Measurements from ENCODE around the gene EDRF1. TPM values are rescaled to one million over a fixed set of nuclear protein-coding genes. Genes with fewer than 3 reads are reported as not detected.

EDRF1 gene
- total and polyA plus RNA-seq, 2 of the 4 experiments (the other 2 are of a cell fraction) = 17.0 to 24.9 TPM

- Histone ChIP-seq H2AFZ (replicated peaks; ENCODE audit: low read length, poor library complexity) (peak overlapping the region; percentile 37), H3K9me3 (ENCODE audit: control insufficient read depth, insufficient read depth, low read length) (no peaks in the 10 kb centered on the region), H2AK5ac (ENCODE audit: low read depth, low read length) (no peak overlapping the region), H3K4me3 (ENCODE audit: insufficient read depth, low read depth, low read length) (no peak overlapping the region), H3K23ac (ENCODE audit: low read depth, low read length) (no peak overlapping the region), H3K36me3 (ENCODE audit: control insufficient read depth, insufficient read depth, low read length) (no peaks in the 10 kb centered on the region), H3K9ac (ENCODE audit: low read depth, low read length) (no peak overlapping the region), H2BK5ac (ENCODE audit: low read depth, low read length, poor library complexity, severe bottlenecking) (no peak overlapping the region), H4K91ac (ENCODE audit: insufficient read depth, low read depth, low read length) (no peak overlapping the region), H4K20me1 (ENCODE audit: insufficient read depth, low read length) (no peaks in the 10 kb centered on the region), H3K79me1 (ENCODE audit: low read depth in 1 of 2, low read length in 2 of 2) (no peaks in the 10 kb centered on the region), H2AK9ac (replicated peaks; ENCODE audit: low read depth, low read length, poor library complexity) (no peak overlapping the region), H3K9me1 (ENCODE audit: insufficient read depth, low read length) (no peaks in the 10 kb centered on the region), H3K27ac (ENCODE audit: insufficient read depth, low read length) (no peak overlapping the region), H4K8ac (ENCODE audit: low read depth in 2 of 2, low read length in 2 of 2) (no peak overlapping the region), H3K14ac (replicated peaks; ENCODE audit: low read depth, low read length) (no peak overlapping the region), H2BK15ac (ENCODE audit: low read depth, low read length) (no peak overlapping the region), H2BK120ac (ENCODE audit: low read depth, low read length) (no peak overlapping the region), H4K5ac (ENCODE audit: low read depth, low read length) (no peak overlapping the region), H3K27me3 (ENCODE audit: control insufficient read depth, insufficient read depth, low read length) (peaks cover 4% of the 10 kb centered on the region; the same call in 1 of the 2 replicates), H3K4me2 (ENCODE audit: low read depth, low read length) (no peak overlapping the region), H3K56ac (ENCODE audit: extremely low read depth, insufficient read depth, low read length) (no peak overlapping the region), H2BK20ac (ENCODE audit: low read depth, low read length) (no peak overlapping the region), H3K4me1 (ENCODE audit: control insufficient read depth, insufficient read depth, low read length) (peaks cover 3% of the 10 kb centered on the region; the same call in 1 of the 2 replicates), H3K4ac (ENCODE audit: low read depth, low read length) (no peak overlapping the region), H3K18ac (ENCODE audit: low read depth, low read length) (no peak overlapping the region)
- TF ChIP-seq ELK1 (IDR thresholded peaks at IDR 0.05; ENCODE audit: borderline replicate concordance, low read depth, low read length) (no peak), CEBPB (IDR thresholded peaks at IDR 0.05; ENCODE audit: low read depth, low read length) (no peak), USF2 (IDR thresholded peaks at IDR 0.05; ENCODE audit: low read depth, low read length) (no peak), MXI1 (IDR thresholded peaks at IDR 0.05; ENCODE audit: borderline replicate concordance, low read depth, low read length) (no peak), CHD1 (IDR thresholded peaks at IDR 0.05; ENCODE audit: low read depth, low read length) (no peak), FOS (IDR thresholded peaks at IDR 0.05; ENCODE audit: low read depth, low read length) (no peak), NFE2L2 (IDR thresholded peaks at IDR 0.05; ENCODE audit: low read depth, low read length) (no peak)
- in situ Hi-C loops (cut with MboI; ENCODE audit: low sequenced_read_pairs) (loop anchor here (10.0 kb wide), 1 partner anchor 654 kb away; no protein-coding TSS in a partner anchor), intact Hi-C loops (cut with micrococcal nuclease) (no loop called here), dilution Hi-C loops (cut with HindIII; ENCODE audit: low sequenced_read_pairs, unreplicated experiment) (no loop called here)
- ChIA-PET POLR2A (ENCODE audit: unreplicated experiment) (no interaction called here), CTCF (no interaction called here)
- no peak for DNase-seq
- no peak for ATAC-seq (ENCODE audit: low read depth)
- no TSS peak for BruUV-seq (replicated peaks)
- WGBS, 2 experiments (ENCODE audit: extremely low coverage in 2 of 2, insufficient read length in 1 of 2) = 81% methylated on average over 5 of the region's 9 CpGs; no CpG with 5 or more reads in 1 of the 2 experiments
Observed at GRCh38 chr10:125698481-125698998, 21.0 kb upstream of the EDRF1 start.

Data from IMR-90 (cell line).